Activated T-cell treated with anti-CD3 and anti-CD28 coated beads, Interleukin-2, amount 50 U/mL, for 4 hours (primary cell): ENCODE measurements around the gene TTLL6. TPM values are rescaled to one million over a fixed set of nuclear protein-coding genes. Genes with fewer than 3 reads are reported as not detected.
A peak's percentile ranks its signal among the peaks of the same experiment; 100 is the strongest.
"Not testable (repeated sequence)": the region's sequence is repeated elsewhere in the genome, so short reads cannot be mapped to it uniquely, and the experiment has no call there.

Experiments
- ATAC-seq, 2 donors: fragments of 200-7000 bp; cut with Tn5 transposase; one replicate each; pipeline ENCODE4 v1.10.0; 2021
- DNase-seq: peaks from one replicate; pipeline ENCODE4 v3.0.0-alpha.2; 2020
- H3K27me3 Mint-ChIP-seq: one replicate; pipeline ENCODE4 v1.8.0; 2021; ENCODE audit warnings: low read depth, mixed read lengths
- H3K36me3 Mint-ChIP-seq: one replicate; pipeline ENCODE4 v1.8.0; 2022; ENCODE audit warnings: mixed read lengths; ENCODE audit not compliant: insufficient read depth
- H3K4me1 Mint-ChIP-seq: one replicate; pipeline ENCODE4 v1.8.0; 2021; ENCODE audit warnings: low read depth, mixed read lengths
- H3K4me3 Mint-ChIP-seq: one replicate; pipeline ENCODE4 v1.8.0; 2021; ENCODE audit warnings: mild to moderate bottlenecking, moderate library complexity, mixed read lengths
- H3K9me3 Mint-ChIP-seq: one replicate; pipeline ENCODE4 v1.8.0; 2021; ENCODE audit warnings: mixed read lengths
- total RNA-seq, 3 donors: library from RNA; stranded (reverse); gene quantifications; one replicate each; pipeline ENCODE4 v1.2.1, GENCODE V29; 2021

TTLL6 gene
- not detected for total RNA-seq

DNA sequence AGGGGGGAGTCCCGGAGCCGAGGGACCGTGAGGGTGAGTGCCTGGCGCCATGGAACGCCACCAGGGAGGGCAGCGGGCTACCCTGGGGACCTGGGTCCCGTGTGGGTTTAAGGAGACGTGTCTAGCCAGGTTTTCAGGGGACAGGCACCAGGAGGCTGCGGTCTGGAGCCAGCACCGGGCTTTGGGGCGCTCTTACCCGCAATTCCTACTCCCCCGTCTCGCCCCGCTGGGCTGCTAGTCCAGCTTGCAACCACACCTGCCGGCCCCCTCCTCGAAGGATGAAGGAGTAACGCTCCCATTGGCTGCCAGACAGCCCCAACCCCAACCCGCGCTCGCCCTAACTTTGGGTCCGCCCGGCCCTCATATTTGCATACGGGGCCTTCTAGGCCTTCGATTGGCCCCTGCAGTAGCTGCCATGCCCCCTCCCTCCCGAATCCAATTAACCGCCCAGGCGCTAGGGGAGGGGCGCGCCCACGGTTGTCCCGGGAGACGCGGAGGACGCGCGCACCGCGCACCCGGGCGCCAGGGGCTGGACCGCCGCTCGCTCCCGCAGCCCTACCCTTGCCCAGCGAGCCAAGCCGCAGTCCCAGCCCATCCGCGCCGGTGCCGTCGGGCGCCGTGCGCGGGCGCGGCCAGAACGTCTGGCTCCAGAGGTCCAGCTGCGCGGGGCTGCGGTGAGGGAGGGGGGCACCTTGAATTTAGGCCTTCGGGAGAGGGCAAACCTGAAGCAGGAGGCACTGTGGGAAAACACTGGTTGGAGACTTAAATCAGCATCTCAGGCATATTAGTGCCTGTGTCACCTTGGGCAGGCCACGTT is at the start of gene TTLL6:
TTLL6 (minus strand) TSS at position 456 of the 817 bp plus-strand sequence; CDS start at position 299, 157 bp downstream.
- Mint-ChIP-seq H3K27me3 (peaks cover 50% of the 10 kb centered on the region), H3K4me1 (peaks cover 15% of the 10 kb centered on the region), H3K9me3 (no peaks in the 10 kb centered on the region), H3K4me3 (peak within 1 kb of the TSS; percentile 75), H3K36me3 (no peaks in the 10 kb centered on the region)
- DNase-seq (peak; percentile 70), ATAC-seq (peak; percentile 96 to 99)

DNA sequence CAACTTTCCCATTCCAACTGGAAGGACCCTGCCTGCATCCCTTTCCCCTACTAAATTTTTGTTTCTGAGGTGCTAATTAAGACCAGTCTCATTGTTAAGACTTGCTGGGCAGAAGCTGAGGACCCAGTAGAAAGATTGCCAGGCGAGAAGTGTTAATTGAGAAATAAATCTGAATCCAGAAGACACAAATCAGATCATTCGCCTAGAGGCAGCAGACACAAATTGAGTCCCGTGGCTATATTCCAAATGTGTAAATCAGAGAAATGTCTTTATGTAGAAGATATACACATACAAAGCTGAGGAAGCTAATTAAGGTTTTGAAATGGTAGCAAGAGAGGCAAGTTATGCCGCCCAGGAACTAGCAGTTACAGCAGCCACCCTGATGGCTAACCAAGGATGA is 43.4 kb upstream of the TTLL6 start:
- H3K9me3 Mint-ChIP-seq, result no peaks in the 10 kb centered on the region
- H3K27me3 Mint-ChIP-seq, result no peaks in the 10 kb centered on the region
- DNase-seq, result no peak
- H3K4me1 Mint-ChIP-seq, result peaks cover 2% of the 10 kb centered on the region
- no peak for ATAC-seq
- no peak overlapping the region for H3K4me3 Mint-ChIP-seq
- peaks cover 32% of the 10 kb centered on the region for H3K36me3 Mint-ChIP-seq

GRCh38 chr17:48860034-48860433 is 43.0 kb upstream of the TTLL6 start:
- H3K36me3 Mint-ChIP-seq, result peaks cover 31% of the 10 kb centered on the region
- no peaks in the 10 kb centered on the region for H3K9me3 Mint-ChIP-seq

DNA sequence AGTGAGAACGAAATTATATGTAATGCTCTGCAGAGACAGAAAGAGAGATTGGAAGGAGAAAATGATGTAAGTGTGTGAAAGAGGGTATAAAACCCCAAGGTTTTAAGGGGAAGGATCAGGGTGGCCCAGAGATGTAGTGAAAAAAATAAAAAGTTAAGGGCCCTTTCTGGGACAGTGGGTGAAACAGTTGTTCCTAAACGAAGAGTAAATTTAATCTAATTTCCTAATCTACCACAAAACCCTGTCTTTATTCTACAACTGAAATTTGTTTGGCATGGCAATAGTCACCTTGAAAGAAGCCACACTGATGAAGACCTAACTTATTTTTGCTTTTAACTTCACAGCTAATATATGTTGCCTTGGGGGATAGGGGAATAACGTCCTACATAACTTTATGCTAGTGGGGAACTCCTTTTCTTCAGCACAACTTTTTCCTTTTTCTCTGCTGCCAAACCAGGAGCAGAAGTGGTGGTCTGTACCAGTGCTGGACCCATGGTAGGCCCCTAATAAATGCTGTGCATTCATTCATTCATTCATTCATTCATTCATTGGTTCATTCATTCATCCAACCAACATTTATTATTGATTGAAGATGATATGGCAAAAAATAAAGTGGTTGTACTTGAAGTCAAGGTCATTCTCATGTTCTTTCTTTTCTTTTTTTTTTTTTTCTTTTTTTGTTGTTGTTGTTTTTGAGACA is 39.2 kb upstream of the TTLL6 start:
- H3K4me3 Mint-ChIP-seq, result no peak overlapping the region
- H3K36me3 Mint-ChIP-seq, result peaks cover 28% of the 10 kb centered on the region
- DNase-seq, result no peak
- no peaks in the 10 kb centered on the region for H3K9me3 Mint-ChIP-seq
- H3K4me1 Mint-ChIP-seq, result peaks cover 2% of the 10 kb centered on the region
- ATAC-seq, result peak in 1 of 2 donors; percentile 27
- H3K27me3 Mint-ChIP-seq, result no peaks in the 10 kb centered on the region

More at GRCh38 chr17:48860034-48860433, 43.0 kb upstream of the TTLL6 start:
- Mint-ChIP-seq H3K27me3 (no peaks in the 10 kb centered on the region), H3K4me3 (no peak overlapping the region), H3K4me1 (peaks cover 2% of the 10 kb centered on the region)
- ATAC-seq (no peak), DNase-seq (no peak)

DNA sequence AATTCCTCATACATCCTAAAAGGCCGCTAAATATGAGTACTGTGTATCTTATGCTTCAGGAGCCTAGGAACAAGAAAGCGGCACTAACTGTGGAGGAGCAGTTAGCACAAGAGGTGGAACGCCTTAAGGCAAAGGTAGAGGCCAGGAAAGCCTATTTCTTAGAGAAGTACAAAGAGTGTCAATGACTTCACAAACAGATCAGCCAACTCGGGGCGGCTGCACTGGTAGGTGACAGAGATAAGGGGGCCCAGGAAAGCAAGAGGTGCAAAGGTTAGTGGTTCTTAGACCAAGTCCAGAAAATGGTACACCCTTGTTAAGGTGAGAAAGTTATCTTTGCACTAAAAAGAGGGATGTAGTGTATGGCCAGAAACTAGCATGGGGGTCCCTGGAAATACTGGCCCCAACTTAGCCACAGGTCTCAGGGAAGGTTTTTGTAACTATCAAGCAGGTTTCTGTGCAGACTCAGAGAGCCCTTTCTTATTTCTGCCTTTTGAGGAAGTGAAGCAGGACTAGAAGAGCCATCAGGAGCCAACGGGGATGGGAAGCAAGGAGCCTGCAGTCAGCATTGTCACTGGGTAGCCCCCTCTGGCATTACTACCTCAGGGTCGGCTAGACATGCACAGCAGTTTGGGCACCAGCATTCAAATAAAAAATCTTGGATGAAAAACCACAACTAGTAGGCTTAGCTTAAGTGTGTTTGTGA is 37.9 kb upstream of the TTLL6 start:
- ATAC-seq (no peak), DNase-seq (no peak)
- H3K27me3 Mint-ChIP-seq, result no peaks in the 10 kb centered on the region
- peaks cover 7% of the 10 kb centered on the region for H3K4me1 Mint-ChIP-seq
- H3K4me3 Mint-ChIP-seq, result no peak overlapping the region
- H3K9me3 Mint-ChIP-seq, result no peaks in the 10 kb centered on the region
- peaks cover 31% of the 10 kb centered on the region for H3K36me3 Mint-ChIP-seq

DNA sequence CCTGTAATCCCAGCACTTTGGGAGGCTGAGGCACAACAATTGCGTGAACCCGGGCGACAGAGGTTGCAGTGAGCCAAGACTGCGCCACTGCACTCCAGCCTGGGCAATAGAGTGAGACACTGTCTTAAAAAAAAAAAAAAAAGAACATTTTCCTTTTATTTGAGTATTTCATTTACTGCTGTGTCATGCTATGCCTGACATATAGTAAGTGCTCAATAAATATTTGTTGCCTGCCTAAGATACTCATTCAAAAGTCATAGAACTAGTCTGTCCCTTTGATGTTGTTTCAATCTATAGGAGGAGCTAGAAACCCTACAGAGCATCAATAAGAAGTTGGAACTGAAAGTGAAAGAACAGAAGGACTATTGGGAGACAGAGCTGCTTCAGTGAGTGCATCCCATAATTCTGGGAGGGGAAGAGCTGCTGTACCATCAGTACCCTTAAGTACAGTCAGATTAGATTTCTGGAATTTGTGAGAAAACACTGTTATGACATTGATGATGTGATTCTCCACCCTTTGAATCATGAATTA is 33.8 kb upstream of the TTLL6 start:
- peaks cover 43% of the 10 kb centered on the region for H3K36me3 Mint-ChIP-seq
- no peak for ATAC-seq

GRCh38 chr17:48843187-48843900 is 26.3 kb upstream of the TTLL6 start:
- H3K4me3 Mint-ChIP-seq, result no peak overlapping the region

More for the DNA sequence above, 33.8 kb upstream of the TTLL6 start:
- peaks cover 6% of the 10 kb centered on the region for H3K4me1 Mint-ChIP-seq
- no peaks in the 10 kb centered on the region for H3K9me3 Mint-ChIP-seq
- no peaks in the 10 kb centered on the region for H3K27me3 Mint-ChIP-seq
- H3K4me3 Mint-ChIP-seq, result no peak overlapping the region
- no peak for DNase-seq

GRCh38 chr17:48842746-48843145 is 25.7 kb upstream of the TTLL6 start:
- Mint-ChIP-seq H3K4me1 (peaks cover 48% of the 10 kb centered on the region), H3K9me3 (no peaks in the 10 kb centered on the region), H3K27me3 (no peaks in the 10 kb centered on the region), H3K4me3 (no peak overlapping the region), H3K36me3 (peaks cover 18% of the 10 kb centered on the region)
- no peak for DNase-seq
- no peak for ATAC-seq

More at GRCh38 chr17:48843187-48843900, 26.3 kb upstream of the TTLL6 start:
- H3K4me1 Mint-ChIP-seq, result peaks cover 42% of the 10 kb centered on the region
- no peak for ATAC-seq
- no peaks in the 10 kb centered on the region for H3K9me3 Mint-ChIP-seq
- H3K27me3 Mint-ChIP-seq, result no peaks in the 10 kb centered on the region
- DNase-seq, result no peak
- H3K36me3 Mint-ChIP-seq, result peaks cover 23% of the 10 kb centered on the region

DNA sequence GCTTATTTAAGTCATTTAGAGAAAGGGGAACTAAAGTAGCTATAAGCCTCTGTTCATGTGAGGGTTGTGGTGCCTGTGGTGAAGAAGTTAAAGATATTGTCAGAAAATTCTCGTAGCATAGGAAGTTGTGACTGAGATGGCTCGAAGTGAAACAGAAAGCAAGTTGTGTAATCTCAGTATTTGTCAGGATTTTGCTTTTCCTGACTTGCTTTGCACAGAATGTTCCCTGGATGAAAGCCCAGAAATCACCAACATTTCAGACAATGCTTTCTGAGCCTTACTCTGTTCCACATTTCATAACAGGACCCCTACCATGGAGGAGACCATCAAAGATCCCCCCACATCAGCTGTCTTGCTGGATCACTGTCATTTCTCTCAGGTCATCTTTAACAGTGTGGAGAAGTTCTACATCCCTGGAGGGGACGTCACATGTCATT is 24.4 kb upstream of the TTLL6 start:
- Mint-ChIP-seq H3K4me1 (peaks cover 61% of the 10 kb centered on the region), H3K9me3 (no peaks in the 10 kb centered on the region), H3K27me3 (no peaks in the 10 kb centered on the region), H3K4me3 (peak overlapping the region; percentile 50), H3K36me3 (peaks cover 17% of the 10 kb centered on the region)
- DNase-seq, result no peak
- peak; percentile 97 to 98 for ATAC-seq

GRCh38 chr17:48840441-48840840 is 23.4 kb upstream of the TTLL6 start:
- H3K36me3 Mint-ChIP-seq, result peaks cover 20% of the 10 kb centered on the region
- H3K4me3 Mint-ChIP-seq, result no peak overlapping the region
- peaks cover 71% of the 10 kb centered on the region for H3K4me1 Mint-ChIP-seq
- no peaks in the 10 kb centered on the region for H3K27me3 Mint-ChIP-seq
- no peaks in the 10 kb centered on the region for H3K9me3 Mint-ChIP-seq
- ATAC-seq (no peak), DNase-seq (no peak)

- H3K36me3 Mint-ChIP-seq, result peaks cover 11% of the 10 kb centered on the region
- peaks cover 92% of the 10 kb centered on the region for H3K4me1 Mint-ChIP-seq
- not testable (repeated sequence) for H3K9me3 Mint-ChIP-seq, H3K27me3 Mint-ChIP-seq, DNase-seq
- H3K4me3 Mint-ChIP-seq, result peak overlapping the region; percentile 76
- peak; percentile 14 to 19 for ATAC-seq
Measured at GRCh38 chr17:48837458-48837857, 20.4 kb upstream of the TTLL6 start.

GRCh38 chr17:48835971-48836370 is 18.9 kb upstream of the TTLL6 start:
- ATAC-seq (no peak), DNase-seq (no peak)
- no peaks in the 10 kb centered on the region for H3K27me3 Mint-ChIP-seq
- H3K9me3 Mint-ChIP-seq, result no peaks in the 10 kb centered on the region
- H3K4me3 Mint-ChIP-seq, result no peak overlapping the region
- peaks cover 90% of the 10 kb centered on the region for H3K4me1 Mint-ChIP-seq
- H3K36me3 Mint-ChIP-seq, result peaks cover 11% of the 10 kb centered on the region

- no peak overlapping the region for H3K4me3 Mint-ChIP-seq
- no peaks in the 10 kb centered on the region for H3K27me3 Mint-ChIP-seq
- peaks cover 83% of the 10 kb centered on the region for H3K4me1 Mint-ChIP-seq
- H3K9me3 Mint-ChIP-seq, result no peaks in the 10 kb centered on the region
- no peak for ATAC-seq
- H3K36me3 Mint-ChIP-seq, result peaks cover 8% of the 10 kb centered on the region
- DNase-seq, result no peak
Measured at GRCh38 chr17:48834973-48835372, 17.9 kb upstream of the TTLL6 start.

- DNase-seq (no peak), ATAC-seq (no peak)
- peaks cover 4% of the 10 kb centered on the region for H3K36me3 Mint-ChIP-seq
- no peaks in the 10 kb centered on the region for H3K9me3 Mint-ChIP-seq
- H3K27me3 Mint-ChIP-seq, result no peaks in the 10 kb centered on the region
- H3K4me3 Mint-ChIP-seq, result peak overlapping the region; percentile 94
- H3K4me1 Mint-ChIP-seq, result peaks cover 53% of the 10 kb centered on the region
Measured at GRCh38 chr17:48831549-48831883, 14.5 kb upstream of the TTLL6 start.
